Measurements from ENCODE around the gene VAC14.

The VAC14 gene

GRCh38 chr16:70758786-70759185, 42.2 kb downstream of the VAC14 start:
- no peak for TF ChIP-seq CTCF (IDR thresholded peaks at IDR 0.05; ENCODE audit: extremely low read depth, missing control alignments)
- no peak for DNase-seq (ENCODE audit: low spot score)

- DNase-seq (ENCODE audit: low spot score): no peak
- TF ChIP-seq CTCF (IDR thresholded peaks at IDR 0.05; ENCODE audit: extremely low read depth, missing control alignments): no peak
Observed at GRCh38 chr16:70757183-70757582, 43.8 kb downstream of the VAC14 start.

- TF ChIP-seq CTCF (IDR thresholded peaks at IDR 0.05; ENCODE audit: extremely low read depth, missing control alignments): no peak
- no peak for DNase-seq (ENCODE audit: low spot score)
Observed at GRCh38 chr16:70756071-70756470, 44.9 kb downstream of the VAC14 start.

- DNase-seq (ENCODE audit: low spot score): no peak
- TF ChIP-seq CTCF (IDR thresholded peaks at IDR 0.05; ENCODE audit: extremely low read depth, missing control alignments): no peak
Observed at GRCh38 chr16:70754851-70755600, 45.9 kb downstream of the VAC14 start.

- DNase-seq (ENCODE audit: low spot score): no peak
- TF ChIP-seq CTCF (IDR thresholded peaks at IDR 0.05; ENCODE audit: extremely low read depth, missing control alignments): no peak
Observed at GRCh38 chr16:70754371-70754770, 46.6 kb downstream of the VAC14 start.

GRCh38 chr16:70753694-70754325, 47.1 kb downstream of the VAC14 start:
- TF ChIP-seq CTCF (IDR thresholded peaks at IDR 0.05; ENCODE audit: extremely low read depth, missing control alignments): no peak
- no peak for DNase-seq (ENCODE audit: low spot score)

- no peak for TF ChIP-seq CTCF (IDR thresholded peaks at IDR 0.05; ENCODE audit: extremely low read depth, missing control alignments)
- no peak for DNase-seq (ENCODE audit: low spot score)
Observed at GRCh38 chr16:70753228-70753627, 47.7 kb downstream of the VAC14 start.

Data from GM20000 (cell line).